ENCODE measurements around the gene CDH13. TPM values are rescaled to one million over a fixed set of nuclear protein-coding genes. Genes with fewer than 3 reads are reported as not detected.

Gene CDH13
- total RNA-seq, 4 donors from 2014 or later: 3.1 to 13.5 (median 8.9) TPM

- no peaks in the 10 kb centered on the region for H3K9me3 ChIP-seq
- TF ChIP-seq POLR2AphosphoS5 (IDR thresholded peaks at IDR 0.05) (no peak), CTCF (IDR thresholded peaks at IDR 0.05) (no peak), POLR2A (IDR thresholded peaks at IDR 0.05; ENCODE audit: low read depth) (no peak), EP300 (IDR thresholded peaks at IDR 0.05) (no peak)
- WGBS: 93% methylated on average over 4 of the region's 4 CpGs
- H3K27ac ChIP-seq (replicated peaks in 1 of 4): no peak overlapping the region
- H3K36me3 ChIP-seq: no peaks in the 10 kb centered on the region
- intact Hi-C loops (cut with DNase I): no loop called here
- H3K4me1 ChIP-seq: no peaks in the 10 kb centered on the region
- no peak for DNase-seq (ENCODE audit: extremely low spot score)
- H3K4me3 ChIP-seq: no peak overlapping the region
- H3K27me3 ChIP-seq: no peaks in the 10 kb centered on the region
Observed at GRCh38 chr16:82880346-82880745, 253.6 kb downstream of the CDH13 start.

GRCh38 chr16:82881516-82881915 lies 254.7 kb downstream of the CDH13 start:
- H3K27ac ChIP-seq (replicated peaks in 1 of 4): no peak overlapping the region
- H3K36me3 ChIP-seq: no peaks in the 10 kb centered on the region
- peak; percentile 75 for DNase-seq (ENCODE audit: extremely low spot score)
- no peaks in the 10 kb centered on the region for H3K9me3 ChIP-seq
- no peak for TF ChIP-seq POLR2AphosphoS5 (IDR thresholded peaks at IDR 0.05)
- H3K27me3 ChIP-seq: no peaks in the 10 kb centered on the region
- H3K4me1 ChIP-seq: no peaks in the 10 kb centered on the region
- WGBS: 85% methylated on average over 3 of the region's 3 CpGs
- intact Hi-C loops (cut with DNase I): no loop called here
- no peak overlapping the region for H3K4me3 ChIP-seq

GRCh38 chr16:82882226-82882625 lies 255.5 kb downstream of the CDH13 start:
- TF ChIP-seq EP300 (IDR thresholded peaks at IDR 0.05): no peak
- TF ChIP-seq POLR2A (IDR thresholded peaks at IDR 0.05; ENCODE audit: low read depth): no peak
- no peak for TF ChIP-seq CTCF (IDR thresholded peaks at IDR 0.05)
- TF ChIP-seq POLR2AphosphoS5 (IDR thresholded peaks at IDR 0.05): no peak
- no peaks in the 10 kb centered on the region for H3K36me3 ChIP-seq
- no peak overlapping the region for H3K27ac ChIP-seq (replicated peaks in 1 of 4)
- H3K4me1 ChIP-seq: no peaks in the 10 kb centered on the region
- no peaks in the 10 kb centered on the region for H3K27me3 ChIP-seq
- no peak overlapping the region for H3K4me3 ChIP-seq
- 95% methylated on average over 6 of the region's 6 CpGs for whole genome bisulfite sequencing
- intact Hi-C loops (cut with DNase I): no loop called here
- no peaks in the 10 kb centered on the region for H3K9me3 ChIP-seq
- peak; percentile 66 for DNase-seq (ENCODE audit: extremely low spot score)

GRCh38 chr16:82882982-82883835 lies 256.4 kb downstream of the CDH13 start:
- DNase-seq (ENCODE audit: extremely low spot score): peak; percentile 68
- Histone ChIP-seq H3K36me3 (no peaks in the 10 kb centered on the region), H3K27ac (replicated peaks in 1 of 4) (no peak overlapping the region), H3K27me3 (no peaks in the 10 kb centered on the region), H3K4me3 (no peak overlapping the region), H3K4me1 (peaks cover 0 to 2% (median 0%) of the 10 kb centered on the region in 4 donors), H3K9me3 (no peaks in the 10 kb centered on the region)
- intact Hi-C loops (cut with DNase I): no loop called here
- TF ChIP-seq POLR2AphosphoS5 (IDR thresholded peaks at IDR 0.05) (no peak), CTCF (IDR thresholded peaks at IDR 0.05) (no peak), POLR2A (IDR thresholded peaks at IDR 0.05; ENCODE audit: low read depth) (no peak), EP300 (IDR thresholded peaks at IDR 0.05) (no peak)
- 67% methylated on average over 5 of the region's 5 CpGs for WGBS

GRCh38 chr16:82884320-82884898 lies 257.6 kb downstream of the CDH13 start:
- intact Hi-C loops (cut with DNase I): no loop called here
- no peaks in the 10 kb centered on the region for H3K9me3 ChIP-seq
- TF ChIP-seq POLR2AphosphoS5 (IDR thresholded peaks at IDR 0.05) (no peak), EP300 (IDR thresholded peaks at IDR 0.05) (no peak), CTCF (IDR thresholded peaks at IDR 0.05) (no peak), POLR2A (IDR thresholded peaks at IDR 0.05; ENCODE audit: low read depth) (no peak)
- no peaks in the 10 kb centered on the region for H3K36me3 ChIP-seq
- no peak overlapping the region for H3K27ac ChIP-seq (replicated peaks in 1 of 4)
- H3K27me3 ChIP-seq: no peaks in the 10 kb centered on the region
- no peak overlapping the region for H3K4me3 ChIP-seq
- 72% methylated on average over 4 of the region's 4 CpGs for WGBS
- H3K4me1 ChIP-seq: peaks cover 0 to 10% (median 3%) of the 10 kb centered on the region in 4 donors
- peak; percentile 50 for DNase-seq (ENCODE audit: extremely low spot score)

All from esophagus muscularis mucosa (tissue), 4 donors.